Psoas muscle (tissue), 8 donors: ENCODE measurements around the gene RAB30. TPM values are rescaled to one million over a fixed set of nuclear protein-coding genes. Genes with fewer than 3 reads are reported as not detected.
"Not testable (repeated sequence)": the region's sequence is repeated elsewhere in the genome, so short reads cannot be mapped to it uniquely, and the experiment has no call there.

Source experiments
- ATAC-seq, 4 donors: fragments of 200-7000 bp; cut with Tn5 transposase; one replicate each; pipeline ENCODE4 v1.9.1; 2020; ENCODE audit warnings: moderate library complexity in 3 of 4, mild to moderate bottlenecking in 2 of 4
- DNase-seq, 2 donors: peaks; one replicate each; pipeline ENCODE4 v3.0.0-alpha.2; 2020
- H3K27ac ChIP-seq: fragments of 200-600 bp; one replicate; pipeline ENCODE4 v1.8.0; 2022
- H3K27me3 ChIP-seq, 3 donors: fragments of 200-600 bp in 1 of 3; one replicate each; pipeline versions ENCODE4 v1.6.1 to v1.8.0; 2013 to 2022; ENCODE audit warnings: low read length in 2 of 3, mild to moderate bottlenecking in 2 of 3, moderate library complexity in 1 of 3; ENCODE audit not compliant: insufficient read depth in 3 of 3
- H3K36me3 ChIP-seq, 2 donors: fragments of 200-600 bp in 1 of 2; one replicate each; pipeline versions ENCODE4 v1.6.1 to v1.8.0; 2013 to 2022; ENCODE audit warnings: low read depth in 1 of 2, mild to moderate bottlenecking in 1 of 2, moderate library complexity in 1 of 2; ENCODE audit not compliant: insufficient read depth in 1 of 2
- H3K4me1 ChIP-seq: fragments of 200-600 bp; one replicate; pipeline ENCODE4 v1.8.0; 2022
- H3K4me3 ChIP-seq: fragments of 200-600 bp; one replicate; pipeline ENCODE4 v1.8.0; 2022; ENCODE audit warnings: mild to moderate bottlenecking
- H3K9me3 ChIP-seq: fragments of 200-600 bp; one replicate; pipeline ENCODE4 v1.8.0; 2022
- WGBS, 3 donors: extraction: QIAGEN DNeasy Blood & Tissue Kit; methylation state at CpG; one replicate each; pipeline versions ENCODE4 v1.1.6 to v1.1.7; 2013; 5-methylcytosine and 5-hydroxymethylcytosine counted together
- intact Hi-C, 2 donors: fragments of 100-400 bp; cut with DNase I; formaldehyde crosslinking; loops; one replicate each; pipeline versions ENCODE4 v1.11.0 to v1.14.2; 2022
- polyA plus RNA-seq, 3 donors: library from polyadenylated mRNA; stranded (reverse); fragments of 200-250 nt; gene quantifications; one replicate each; pipeline ENCODE4 v1.2.3, GENCODE V29; 2013
- total RNA-seq, 4 donors: library from RNA; stranded (reverse); fragmentation: NEBNext Ultra II Directional in 2 of 4; extraction: Animal tissue kit (Norgen Biotek cat#: 25700) in 2 of 4; gene quantifications; one replicate each; pipeline versions ENCODE4 v1.2.1 to v1.2.4, GENCODE V29; 2021 to 2023
- TF ChIP-seq, protein P1 (sequence below): fragments of 200-600 bp; IDR thresholded peaks from one replicate; pipeline ENCODE4 v1.8.0; 2022; ENCODE audit warnings: antibody characterized with exemption
- donor health status: healthy with polysubstance abuse.
- donor health status: DM: no; HTN: no; CAD: no; lungs with moderate emphysema.
- donor health status: Bipolar disorder and iron deficiency.
- donor health status: healthy.
- donor health status: DM: yes; HTN: yes; CAD: no.
- donor health status: DM: no; HTN: no; CAD: no.
- donor health status: DM: no; HTN: no; CAD: no.
- donor health status: DM: yes; HTN: yes; CAD: no.

The RAB30 gene
- total and polyA plus RNA-seq, 7 donors = 3.4 to 89.7 (median 21.5) TPM

- no peak for ATAC-seq
- no peak overlapping the region for H3K4me3 ChIP-seq
- DNase-seq = no peak
- H3K27me3 ChIP-seq = no peaks in the 10 kb centered on the region
- no peaks in the 10 kb centered on the region for H3K36me3 ChIP-seq
- TF ChIP-seq, protein P1, sequence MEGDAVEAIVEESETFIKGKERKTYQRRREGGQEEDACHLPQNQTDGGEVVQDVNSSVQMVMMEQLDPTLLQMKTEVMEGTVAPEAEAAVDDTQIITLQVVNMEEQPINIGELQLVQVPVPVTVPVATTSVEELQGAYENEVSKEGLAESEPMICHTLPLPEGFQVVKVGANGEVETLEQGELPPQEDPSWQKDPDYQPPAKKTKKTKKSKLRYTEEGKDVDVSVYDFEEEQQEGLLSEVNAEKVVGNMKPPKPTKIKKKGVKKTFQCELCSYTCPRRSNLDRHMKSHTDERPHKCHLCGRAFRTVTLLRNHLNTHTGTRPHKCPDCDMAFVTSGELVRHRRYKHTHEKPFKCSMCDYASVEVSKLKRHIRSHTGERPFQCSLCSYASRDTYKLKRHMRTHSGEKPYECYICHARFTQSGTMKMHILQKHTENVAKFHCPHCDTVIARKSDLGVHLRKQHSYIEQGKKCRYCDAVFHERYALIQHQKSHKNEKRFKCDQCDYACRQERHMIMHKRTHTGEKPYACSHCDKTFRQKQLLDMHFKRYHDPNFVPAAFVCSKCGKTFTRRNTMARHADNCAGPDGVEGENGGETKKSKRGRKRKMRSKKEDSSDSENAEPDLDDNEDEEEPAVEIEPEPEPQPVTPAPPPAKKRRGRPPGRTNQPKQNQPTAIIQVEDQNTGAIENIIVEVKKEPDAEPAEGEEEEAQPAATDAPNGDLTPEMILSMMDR = no peak
- intact Hi-C loops = no loop called here
- H3K9me3 ChIP-seq = no peaks in the 10 kb centered on the region
- H3K4me1 ChIP-seq = no peaks in the 10 kb centered on the region
- no peak overlapping the region for H3K27ac ChIP-seq
These were observed 122.3 kb downstream of the RAB30 start for GRCh38 chr11:82949352-82949751.

DNA sequence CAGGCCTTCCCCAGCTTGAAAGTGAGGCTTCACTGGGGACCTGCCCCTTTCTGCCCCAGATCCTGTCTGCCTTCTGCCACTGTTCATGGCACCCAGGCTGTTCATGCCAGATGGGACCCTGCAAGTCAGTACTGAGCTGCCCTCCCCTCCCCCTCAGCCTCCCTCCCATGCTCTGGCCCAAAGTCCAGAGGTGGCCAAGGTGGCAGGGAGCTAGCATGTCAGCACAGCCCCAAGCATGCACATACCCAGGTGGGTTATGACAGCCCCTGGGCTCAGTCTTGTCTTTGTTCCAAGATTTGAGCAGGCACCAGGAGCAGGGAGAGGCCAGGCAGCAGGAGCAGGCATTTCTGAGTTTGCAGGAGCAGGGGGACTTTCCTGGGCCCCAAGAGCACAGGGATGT is 126.0 kb downstream of the RAB30 start:
- ATAC-seq = no peak
- DNase-seq = no peak
- intact Hi-C loops = no loop called here
- Histone ChIP-seq H3K27ac (no peak overlapping the region), H3K27me3 (no peaks in the 10 kb centered on the region), H3K9me3 (no peaks in the 10 kb centered on the region), H3K36me3 (no peaks in the 10 kb centered on the region), H3K4me1 (no peaks in the 10 kb centered on the region), H3K4me3 (no peak overlapping the region)
- TF ChIP-seq, protein P1 = no peak

GRCh38 chr11:82945041-82945440 is 126.7 kb downstream of the RAB30 start:
- H3K9me3 ChIP-seq, H3K27ac ChIP-seq, H3K4me3 ChIP-seq, intact Hi-C loops, H3K27me3 ChIP-seq, ATAC-seq, DNase-seq, H3K36me3 ChIP-seq, H3K4me1 ChIP-seq: not testable (repeated sequence)
- 64 to 92% (median 80%) methylated on average over 1 of the region's 1 CpG for WGBS, 3 donors

DNA sequence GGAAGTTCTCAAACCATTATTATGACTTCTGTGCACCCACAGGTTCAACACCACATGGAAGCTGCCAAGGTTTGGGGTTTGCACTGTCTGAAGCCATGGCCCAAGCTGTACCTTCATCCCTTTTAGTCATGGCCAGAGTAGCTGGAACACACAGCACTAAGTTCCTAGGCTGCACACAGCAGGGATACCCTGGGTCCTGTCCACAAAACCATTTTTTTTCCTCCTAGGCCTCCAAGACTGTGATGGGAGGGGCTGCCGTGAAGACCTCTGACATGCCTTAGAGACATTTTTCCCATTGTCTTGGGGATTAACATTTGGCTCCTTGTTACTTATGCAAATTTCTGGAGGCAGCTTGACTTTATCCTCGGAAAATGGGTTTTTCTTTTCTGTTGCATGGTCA is 127.5 kb downstream of the RAB30 start:
- intact Hi-C loops = no loop called here
- 68 to 79% (median 72%) methylated on average over 2 of the region's 2 CpGs for WGBS, 3 donors
- no peaks in the 10 kb centered on the region for H3K4me1 ChIP-seq

DNA sequence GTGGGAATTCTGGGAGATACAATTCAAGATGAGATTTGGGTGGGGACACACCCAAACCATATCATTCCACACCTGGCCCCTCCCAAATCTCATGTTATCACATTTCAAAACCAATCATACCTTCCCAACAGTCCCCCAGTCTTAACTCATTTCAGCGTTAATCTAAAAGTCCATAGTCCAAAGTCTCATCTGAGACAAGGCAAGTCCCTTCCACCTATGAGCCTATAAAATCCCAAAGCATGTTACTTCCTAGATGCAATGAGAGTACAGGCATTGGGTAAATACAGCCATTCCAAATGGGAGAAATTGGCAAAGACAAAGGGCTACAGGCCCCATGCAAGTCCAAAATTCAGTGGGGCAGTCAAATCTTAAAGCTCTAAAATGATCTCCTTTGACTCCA is 128.3 kb downstream of the RAB30 start:
- H3K4me3 ChIP-seq, ATAC-seq, H3K27me3 ChIP-seq, H3K27ac ChIP-seq, H3K36me3 ChIP-seq, H3K9me3 ChIP-seq, H3K4me1 ChIP-seq, DNase-seq, intact Hi-C loops: not testable (repeated sequence)
- 96 to 100% (median 97%) methylated on average over 1 of the region's 1 CpG for WGBS, 3 donors

More for the DNA sequence above, 127.5 kb downstream of the RAB30 start:
- no peak for ATAC-seq
- H3K27ac ChIP-seq = no peak overlapping the region
- no peaks in the 10 kb centered on the region for H3K27me3 ChIP-seq
- no peaks in the 10 kb centered on the region for H3K36me3 ChIP-seq
- no peaks in the 10 kb centered on the region for H3K9me3 ChIP-seq
- no peak for DNase-seq
- TF ChIP-seq, protein P1 = no peak
- H3K4me3 ChIP-seq = no peak overlapping the region

DNA sequence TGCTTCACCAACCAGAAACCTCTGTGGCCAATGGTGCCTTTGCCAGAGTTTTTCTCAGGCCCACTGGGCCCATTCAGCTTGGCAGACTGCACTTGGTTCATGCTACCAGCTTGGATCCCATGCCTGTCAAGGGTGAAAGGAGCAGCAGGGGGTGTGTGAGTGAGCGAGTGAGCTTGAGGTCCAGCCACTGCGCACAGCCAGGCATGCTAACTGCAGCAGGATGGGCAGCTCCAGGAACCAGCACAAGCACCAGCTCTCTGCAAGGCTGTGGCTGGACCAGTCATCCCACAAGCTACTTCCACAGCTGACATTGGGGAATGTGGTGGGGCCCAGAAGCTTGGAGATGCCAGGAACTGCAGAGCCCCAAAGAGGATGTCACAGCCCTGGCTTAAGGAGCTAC is 129.3 kb downstream of the RAB30 start:
- H3K36me3 ChIP-seq = no peaks in the 10 kb centered on the region
- TF ChIP-seq, protein P1 = no peak
- no peaks in the 10 kb centered on the region for H3K9me3 ChIP-seq
- no peaks in the 10 kb centered on the region for H3K27me3 ChIP-seq
- H3K4me3 ChIP-seq = no peak overlapping the region
- H3K27ac ChIP-seq = no peak overlapping the region
- ATAC-seq = no peak
- WGBS, 3 donors = 91 to 100% (median 97%) methylated on average over 2 of the region's 2 CpGs
- DNase-seq = no peak
- no peaks in the 10 kb centered on the region for H3K4me1 ChIP-seq
- intact Hi-C loops = no loop called here
